Endodermal cell (in vitro differentiated cells): ENCODE results near the gene MRC2. TPM values are rescaled to one million over a fixed set of nuclear protein-coding genes. Genes with fewer than 3 reads are reported as not detected.

ENCODE experiments used
- DNase-seq: peaks from one replicate; pipeline ENCODE4 v3.0.0-alpha.2; 2017
- H3K27ac ChIP-seq: 2 replicates; pipeline ENCODE4 v1.5.1; 2013; ENCODE audit warnings: mild to moderate bottlenecking, low read depth, low read length, moderate library complexity
- H3K27me3 ChIP-seq: 2 replicates; pipeline ENCODE4 v1.6.1; 2013; ENCODE audit warnings: mild to moderate bottlenecking, low read length, moderate library complexity; ENCODE audit not compliant: insufficient read depth, control insufficient read depth, poor library complexity, severe bottlenecking
- H3K36me3 ChIP-seq: 2 replicates; pipeline ENCODE4 v1.7.0; 2013; ENCODE audit warnings: mild to moderate bottlenecking, low read length, moderate library complexity; ENCODE audit not compliant: control insufficient read depth, insufficient read depth
- H3K4me1 ChIP-seq: one replicate; pipeline ENCODE4 v1.7.0; 2013; ENCODE audit warnings: low read length; ENCODE audit not compliant: control insufficient read depth, insufficient read depth
- H3K4me3 ChIP-seq: 2 replicates; pipeline ENCODE4 v1.5.1; 2013; ENCODE audit warnings: mild to moderate bottlenecking, low read length, moderate library complexity
- H3K9ac ChIP-seq: 2 replicates; pipeline ENCODE4 v1.6.1; 2013; ENCODE audit warnings: mild to moderate bottlenecking, low read length, moderate library complexity; ENCODE audit not compliant: poor library complexity, severe bottlenecking; ENCODE audit errors: extremely low read depth
- H3K9me3 ChIP-seq: 2 replicates; pipeline ENCODE4 v1.6.1; 2013; ENCODE audit warnings: mild to moderate bottlenecking, low read length, moderate library complexity; ENCODE audit not compliant: control insufficient read depth
- H3K27ac Mint-ChIP-seq: 2 replicates; pipeline ENCODE4 v1.8.0; 2020; ENCODE audit warnings: mixed read lengths
- H3K27me3 Mint-ChIP-seq: 2 replicates; pipeline ENCODE4 v1.8.0; 2021; ENCODE audit warnings: mild to moderate bottlenecking, mixed read lengths; ENCODE audit not compliant: insufficient read depth
- H3K36me3 Mint-ChIP-seq: 2 replicates; pipeline ENCODE4 v1.8.0; 2020; ENCODE audit warnings: low read depth, mixed read lengths
- H3K4me1 Mint-ChIP-seq: 2 replicates; pipeline ENCODE4 v1.8.0; 2020; ENCODE audit warnings: mixed read lengths
- H3K4me3 Mint-ChIP-seq: 2 replicates; pipeline ENCODE4 v1.8.0; 2020; ENCODE audit warnings: mild to moderate bottlenecking, moderate library complexity, mixed read lengths
- H3K9me3 Mint-ChIP-seq: 2 replicates; pipeline ENCODE4 v1.8.0; 2020; ENCODE audit warnings: mild to moderate bottlenecking, mixed read lengths
- WGBS, 2 experiments: methylation state at CpG; one replicate each; pipeline versions ENCODE4 v1.1.5 to v1.1.7; 2013; ENCODE audit warnings: missing lambda C conversion rate in 2 of 2, mixed read lengths in 1 of 2; ENCODE audit not compliant: insufficient coverage in 1 of 2, insufficient read length in 1 of 2; 5-methylcytosine and 5-hydroxymethylcytosine counted together
- total RNA-seq, 2 donors: library from RNA; stranded (reverse); fragmentation: NEBNext Ultra II Directional in 1 of 2; extraction: Animal tissue kit (Norgen Biotek cat#: 25700) in 1 of 2; gene quantifications; 2 replicates in 1 of 2; 3 replicates in 1 of 2; pipeline ENCODE4 v1.2.1, GENCODE V29; 2021
- TF ChIP-seq, protein P1 (sequence below): fragments of 200-600 bp; sonication (generic); conservative IDR thresholded peaks from 2 replicates; pipeline ENCODE4 v1.5.0; 2021; ENCODE audit warnings: antibody characterized with exemption, mild to moderate bottlenecking

Gene MRC2
- total RNA-seq, 2 donors from 2014 or later: 103 to 165 TPM

GRCh38 chr17:62718429-62718828 lies 91.0 kb downstream of the MRC2 start:
- Mint-ChIP-seq H3K27me3 (peaks cover 2% of the 10 kb centered on the region), H3K36me3 (no peaks in the 10 kb centered on the region)
- DNase-seq: peak; percentile 36

DNA sequence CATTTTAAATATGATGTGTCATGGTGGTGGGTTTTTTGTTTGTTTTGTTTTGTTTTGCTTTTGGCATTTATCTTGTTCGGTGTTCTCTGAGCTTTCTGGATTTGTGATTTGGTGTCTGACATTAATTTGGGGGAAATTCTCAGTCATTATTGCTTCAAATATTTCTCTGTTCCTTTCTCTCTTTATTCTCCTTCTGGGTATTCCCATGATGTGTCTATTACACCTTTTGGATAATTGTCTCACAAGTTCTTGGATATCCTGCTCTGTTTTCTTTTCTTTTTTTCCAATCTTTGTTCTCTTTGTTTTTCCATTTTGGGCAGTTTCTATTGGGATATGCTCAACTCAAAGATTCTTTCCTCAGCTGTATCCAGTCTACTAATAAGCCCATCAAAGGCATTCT lies 92.1 kb downstream of the MRC2 start:
- Histone ChIP-seq H3K4me3 (no peak overlapping the region), H3K36me3 (no peaks in the 10 kb centered on the region), H3K9ac (no peak overlapping the region), H3K9me3 (no peaks in the 10 kb centered on the region), H3K4me1 (no peaks in the 10 kb centered on the region), H3K27me3 (no peaks in the 10 kb centered on the region), H3K27ac (no peak overlapping the region)
- TF ChIP-seq, protein P1, sequence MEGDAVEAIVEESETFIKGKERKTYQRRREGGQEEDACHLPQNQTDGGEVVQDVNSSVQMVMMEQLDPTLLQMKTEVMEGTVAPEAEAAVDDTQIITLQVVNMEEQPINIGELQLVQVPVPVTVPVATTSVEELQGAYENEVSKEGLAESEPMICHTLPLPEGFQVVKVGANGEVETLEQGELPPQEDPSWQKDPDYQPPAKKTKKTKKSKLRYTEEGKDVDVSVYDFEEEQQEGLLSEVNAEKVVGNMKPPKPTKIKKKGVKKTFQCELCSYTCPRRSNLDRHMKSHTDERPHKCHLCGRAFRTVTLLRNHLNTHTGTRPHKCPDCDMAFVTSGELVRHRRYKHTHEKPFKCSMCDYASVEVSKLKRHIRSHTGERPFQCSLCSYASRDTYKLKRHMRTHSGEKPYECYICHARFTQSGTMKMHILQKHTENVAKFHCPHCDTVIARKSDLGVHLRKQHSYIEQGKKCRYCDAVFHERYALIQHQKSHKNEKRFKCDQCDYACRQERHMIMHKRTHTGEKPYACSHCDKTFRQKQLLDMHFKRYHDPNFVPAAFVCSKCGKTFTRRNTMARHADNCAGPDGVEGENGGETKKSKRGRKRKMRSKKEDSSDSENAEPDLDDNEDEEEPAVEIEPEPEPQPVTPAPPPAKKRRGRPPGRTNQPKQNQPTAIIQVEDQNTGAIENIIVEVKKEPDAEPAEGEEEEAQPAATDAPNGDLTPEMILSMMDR: no peak
- Mint-ChIP-seq H3K9me3 (no peaks in the 10 kb centered on the region), H3K4me1 (peaks cover 3% of the 10 kb centered on the region), H3K36me3 (no peaks in the 10 kb centered on the region), H3K4me3 (no peak overlapping the region), H3K27ac (no peak overlapping the region), H3K27me3 (no peaks in the 10 kb centered on the region)
- no CpG with 5 or more reads among the region's 1 CpG for WGBS, 2 experiments
- no peak for DNase-seq

More at GRCh38 chr17:62718429-62718828, 91.0 kb downstream of the MRC2 start:
- H3K9me3 ChIP-seq: no peaks in the 10 kb centered on the region
- no peaks in the 10 kb centered on the region for H3K27me3 ChIP-seq
- no peak overlapping the region for H3K9ac ChIP-seq
- H3K9me3 Mint-ChIP-seq: no peaks in the 10 kb centered on the region
- no peaks in the 10 kb centered on the region for H3K4me1 ChIP-seq
- WGBS, 2 experiments: 93 to 96% methylated on average over 10 to 11 of the region's 11 CpGs
- no peak overlapping the region for H3K4me3 Mint-ChIP-seq
- no peaks in the 10 kb centered on the region for H3K36me3 ChIP-seq
- no peak overlapping the region for H3K27ac Mint-ChIP-seq
- no peak overlapping the region for H3K27ac ChIP-seq
- no peak overlapping the region for H3K4me3 ChIP-seq
- no peaks in the 10 kb centered on the region for H3K4me1 Mint-ChIP-seq
- TF ChIP-seq, protein P1: no peak

GRCh38 chr17:62720126-62720850 lies 92.8 kb downstream of the MRC2 start:
- WGBS, 2 experiments: 89 to 100% methylated on average over 1 to 3 of the region's 3 CpGs
- no peaks in the 10 kb centered on the region for H3K4me1 ChIP-seq
- Mint-ChIP-seq H3K9me3 (no peaks in the 10 kb centered on the region), H3K27me3 (no peaks in the 10 kb centered on the region), H3K4me1 (peaks cover 7% of the 10 kb centered on the region), H3K4me3 (no peak overlapping the region), H3K36me3 (no peaks in the 10 kb centered on the region), H3K27ac (no peak overlapping the region)
- H3K4me3 ChIP-seq: no peak overlapping the region
- no peak overlapping the region for H3K27ac ChIP-seq
- H3K36me3 ChIP-seq: no peaks in the 10 kb centered on the region
- DNase-seq: peak; percentile 67
- TF ChIP-seq, protein P1: peak; percentile 73
- no peaks in the 10 kb centered on the region for H3K9me3 ChIP-seq
- no peaks in the 10 kb centered on the region for H3K27me3 ChIP-seq
- H3K9ac ChIP-seq: no peak overlapping the region
